HepG2 (cell line): ENCODE measurements around the gene HDAC4.

Source experiments
- BRCA1 ChIP-seq: sonication (generic); formaldehyde crosslinking; IDR thresholded peaks from 2 replicates; pipeline ENCODE4 v1.4.0; 2020; ENCODE audit warnings: missing genetic modification reagents
- CTCF ChIP-seq: sonication (generic); formaldehyde crosslinking; IDR thresholded peaks from 2 replicates; pipeline ENCODE4 v1.5.0; 2020; ENCODE audit warnings: mild to moderate bottlenecking, missing genetic modification reagents, moderate library complexity
- FOSL1 ChIP-seq: sonication (generic); formaldehyde crosslinking; IDR thresholded peaks from 2 replicates; pipeline ENCODE4 v1.9.0; 2021; ENCODE audit warnings: missing genetic modification reagents, borderline replicate concordance
- NR3C1 ChIP-seq: sonication (generic); formaldehyde crosslinking; IDR thresholded peaks from 2 replicates; pipeline ENCODE4 v1.4.0; 2020; ENCODE audit warnings: missing genetic modification reagents
- POLR2A ChIP-seq, 2 experiments: IDR thresholded peaks; 2 replicates each; pipeline ENCODE4 v1.6.1; 2011; ENCODE audit warnings: low read depth in 2 of 2, low read length in 2 of 2, mild to moderate bottlenecking in 1 of 2, moderate library complexity in 1 of 2; ENCODE audit not compliant: insufficient read depth in 1 of 2

GRCh38 chr2:239149501-239149900 is 251.3 kb downstream of the HDAC4 start:
- TF ChIP-seq NR3C1, result no peak
- no peak for TF ChIP-seq CTCF (CRISPR knock-in tag)
- no peak for TF ChIP-seq FOSL1 (CRISPR knock-in tag)
- TF ChIP-seq POLR2A (IDR thresholded peaks at IDR 0.05; ENCODE audit: insufficient read depth in 1 of 2, low read depth in 2 of 2, low read length in 2 of 2), result no peak
- TF ChIP-seq BRCA1 (CRISPR knock-in tag), result no peak
